ENCODE measurements around the gene C1orf56.

- TF ChIP-seq CTCF (conservative IDR thresholded peaks at IDR 0.05; ENCODE audit: low read depth, low read length) = no peak
- no peak for TF ChIP-seq EZH2 (IDR thresholded peaks at IDR 0.05; ENCODE audit: low read length, unreplicated experiment)
Observed at GRCh38 chr1:151000408-151000807, 47.1 kb upstream of the C1orf56 start.

All from PC-3 (cell line).